ENCODE results near the gene FBL. TPM values are rescaled to one million over a fixed set of nuclear protein-coding genes. Genes with fewer than 3 reads are reported as not detected.
"Not testable (repeated sequence)": the region's sequence is repeated elsewhere in the genome, so short reads cannot be mapped to it uniquely, and the experiment has no call there.

FBL gene
- total and polyA plus RNA-seq, 2 donors (not counting 1 experiment from before 2014, with no cell fraction given) = 253 to 376 TPM

GRCh38 chr19:39877488-39877887 is 31.3 kb upstream of the FBL start:
- H3K27ac Mint-ChIP-seq; H4K20me1 ChIP-seq (ENCODE audit: control insufficient read depth, insufficient read depth, low read length, poor library complexity, severe bottlenecking); H3K4me2 ChIP-seq (replicated peaks; ENCODE audit: low read depth, low read length, poor library complexity, severe bottlenecking); DNase-seq; H3K27ac ChIP-seq (ENCODE audit: low read length in 2 of 2); H3K4me3 Mint-ChIP-seq; POLR2A ChIA-PET; H3K4me1 Mint-ChIP-seq; H3K9ac ChIP-seq (ENCODE audit: low read length); H3K27me3 Mint-ChIP-seq; CTCF ChIA-PET; H3K9me3 ChIP-seq (ENCODE audit: control extremely low read depth in 1 of 3, control insufficient read depth in 2 of 3, insufficient read depth in 1 of 3, low read length in 2 of 3); H2AFZ ChIP-seq (ENCODE audit: insufficient read depth, low read depth, low read length, poor library complexity, severe bottlenecking); intact Hi-C loops (cut with micrococcal nuclease); H3K4me1 ChIP-seq (ENCODE audit: control insufficient read depth in 2 of 2, insufficient read depth in 2 of 2, low read length in 2 of 2); ATAC-seq (ENCODE audit: low read depth); H3K79me2 ChIP-seq (ENCODE audit: control insufficient read depth, insufficient read depth, low read length); H3K4me3 ChIP-seq (ENCODE audit: control extremely low read depth in 1 of 5, extremely low read depth in 1 of 5, insufficient read depth in 1 of 5, low read depth in 2 of 5, low read length in 4 of 5); H3K9me3 Mint-ChIP-seq (ENCODE audit: insufficient read depth); H3K27me3 ChIP-seq (replicated peaks in 1 of 4; ENCODE audit: control extremely low read depth in 1 of 4, control insufficient read depth in 3 of 4, insufficient read depth in 4 of 4, low read length in 3 of 4); H3K36me3 ChIP-seq (replicated peaks in 1 of 2; ENCODE audit: control extremely low read depth in 1 of 2, control insufficient read depth in 1 of 2, extremely low read depth in 1 of 2, insufficient read depth in 2 of 2, low read length in 1 of 2): not testable (repeated sequence)
- 89% methylated on average over 1 of the region's 14 CpGs for WGBS (ENCODE audit: insufficient coverage)

- H3K27ac Mint-ChIP-seq; H3K27ac ChIP-seq (ENCODE audit: low read length in 2 of 2); POLR2A ChIA-PET; H3K9me3 Mint-ChIP-seq (ENCODE audit: insufficient read depth); H4K20me1 ChIP-seq (ENCODE audit: control insufficient read depth, insufficient read depth, low read length, poor library complexity, severe bottlenecking); H3K4me1 ChIP-seq (ENCODE audit: control insufficient read depth in 2 of 2, insufficient read depth in 2 of 2, low read length in 2 of 2); H2AFZ ChIP-seq (ENCODE audit: insufficient read depth, low read depth, low read length, poor library complexity, severe bottlenecking); H3K4me2 ChIP-seq (replicated peaks; ENCODE audit: low read depth, low read length, poor library complexity, severe bottlenecking); H3K27me3 ChIP-seq (replicated peaks in 1 of 4; ENCODE audit: control extremely low read depth in 1 of 4, control insufficient read depth in 3 of 4, insufficient read depth in 4 of 4, low read length in 3 of 4); ATAC-seq (ENCODE audit: low read depth); H3K4me3 Mint-ChIP-seq; CTCF ChIA-PET; H3K36me3 ChIP-seq (replicated peaks in 1 of 2; ENCODE audit: control extremely low read depth in 1 of 2, control insufficient read depth in 1 of 2, extremely low read depth in 1 of 2, insufficient read depth in 2 of 2, low read length in 1 of 2); H3K9ac ChIP-seq (ENCODE audit: low read length); H3K4me3 ChIP-seq (ENCODE audit: control extremely low read depth in 1 of 5, extremely low read depth in 1 of 5, insufficient read depth in 1 of 5, low read depth in 2 of 5, low read length in 4 of 5); H3K27me3 Mint-ChIP-seq; H3K79me2 ChIP-seq (ENCODE audit: control insufficient read depth, insufficient read depth, low read length); H3K9me3 ChIP-seq (ENCODE audit: control extremely low read depth in 1 of 3, control insufficient read depth in 2 of 3, insufficient read depth in 1 of 3, low read length in 2 of 3); intact Hi-C loops (cut with micrococcal nuclease); DNase-seq; H3K4me1 Mint-ChIP-seq: not testable (repeated sequence)
- no CpG with 5 or more reads among the region's 11 CpGs for WGBS (ENCODE audit: insufficient coverage)
These were observed 30.3 kb upstream of the FBL start for GRCh38 chr19:39876486-39876885.

DNA sequence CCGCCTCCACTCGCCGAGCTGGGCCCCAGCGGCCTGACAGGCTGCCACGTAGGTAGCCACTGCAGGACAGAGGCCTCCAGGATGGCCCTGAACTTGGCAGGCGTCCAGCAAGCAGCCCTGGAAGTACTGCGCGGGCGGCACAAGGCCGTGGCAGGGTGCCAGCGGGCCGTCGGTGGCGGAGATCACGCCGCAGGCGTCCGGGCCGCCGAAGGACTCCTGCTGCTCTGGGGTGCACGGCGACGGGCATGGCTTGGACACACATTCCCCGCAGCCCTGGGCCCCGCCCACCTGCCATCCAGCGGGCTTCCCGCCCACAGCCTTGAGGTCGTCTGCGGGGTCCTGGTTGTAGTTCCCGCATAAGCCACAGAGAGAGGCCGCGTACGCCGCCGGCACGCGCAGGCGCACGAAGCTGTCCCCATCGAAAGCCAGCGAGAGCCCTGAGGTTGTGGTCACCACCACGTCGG is 29.3 kb upstream of the FBL start:
- H3K4me3 Mint-ChIP-seq; H3K4me2 ChIP-seq (replicated peaks; ENCODE audit: low read depth, low read length, poor library complexity, severe bottlenecking); ATAC-seq (ENCODE audit: low read depth); H3K9me3 Mint-ChIP-seq (ENCODE audit: insufficient read depth); intact Hi-C loops (cut with micrococcal nuclease); H3K27me3 ChIP-seq (replicated peaks in 1 of 4; ENCODE audit: control extremely low read depth in 1 of 4, control insufficient read depth in 3 of 4, insufficient read depth in 4 of 4, low read length in 3 of 4); POLR2A ChIA-PET; H3K4me1 ChIP-seq (ENCODE audit: control insufficient read depth in 2 of 2, insufficient read depth in 2 of 2, low read length in 2 of 2); H3K4me1 Mint-ChIP-seq; H3K79me2 ChIP-seq (ENCODE audit: control insufficient read depth, insufficient read depth, low read length); H3K27me3 Mint-ChIP-seq; H3K9me3 ChIP-seq (ENCODE audit: control extremely low read depth in 1 of 3, control insufficient read depth in 2 of 3, insufficient read depth in 1 of 3, low read length in 2 of 3); H3K27ac Mint-ChIP-seq; H3K4me3 ChIP-seq (ENCODE audit: control extremely low read depth in 1 of 5, extremely low read depth in 1 of 5, insufficient read depth in 1 of 5, low read depth in 2 of 5, low read length in 4 of 5); H3K9ac ChIP-seq (ENCODE audit: low read length); H3K36me3 ChIP-seq (replicated peaks in 1 of 2; ENCODE audit: control extremely low read depth in 1 of 2, control insufficient read depth in 1 of 2, extremely low read depth in 1 of 2, insufficient read depth in 2 of 2, low read length in 1 of 2); H4K20me1 ChIP-seq (ENCODE audit: control insufficient read depth, insufficient read depth, low read length, poor library complexity, severe bottlenecking); H2AFZ ChIP-seq (ENCODE audit: insufficient read depth, low read depth, low read length, poor library complexity, severe bottlenecking); DNase-seq; H3K27ac ChIP-seq (ENCODE audit: low read length in 2 of 2): not testable (repeated sequence)
- 74% methylated on average over 36 of the region's 43 CpGs for WGBS (ENCODE audit: insufficient coverage)
- CTCF ChIA-PET = interaction anchor here (0.6 kb wide), 1 partner anchor 669 kb away, joined by 5 read pairs; no protein-coding TSS in a partner anchor

Data from B cell (primary cell).